ENCODE measurements around the gene CIDEB. TPM values are rescaled to one million over a fixed set of nuclear protein-coding genes. Genes with fewer than 3 reads are reported as not detected.

The CIDEB gene
- total and polyA plus RNA-seq, 2 of the 4 experiments (the other 2 are of a cell fraction), result under 0.01 to 0.19 TPM

DNA sequence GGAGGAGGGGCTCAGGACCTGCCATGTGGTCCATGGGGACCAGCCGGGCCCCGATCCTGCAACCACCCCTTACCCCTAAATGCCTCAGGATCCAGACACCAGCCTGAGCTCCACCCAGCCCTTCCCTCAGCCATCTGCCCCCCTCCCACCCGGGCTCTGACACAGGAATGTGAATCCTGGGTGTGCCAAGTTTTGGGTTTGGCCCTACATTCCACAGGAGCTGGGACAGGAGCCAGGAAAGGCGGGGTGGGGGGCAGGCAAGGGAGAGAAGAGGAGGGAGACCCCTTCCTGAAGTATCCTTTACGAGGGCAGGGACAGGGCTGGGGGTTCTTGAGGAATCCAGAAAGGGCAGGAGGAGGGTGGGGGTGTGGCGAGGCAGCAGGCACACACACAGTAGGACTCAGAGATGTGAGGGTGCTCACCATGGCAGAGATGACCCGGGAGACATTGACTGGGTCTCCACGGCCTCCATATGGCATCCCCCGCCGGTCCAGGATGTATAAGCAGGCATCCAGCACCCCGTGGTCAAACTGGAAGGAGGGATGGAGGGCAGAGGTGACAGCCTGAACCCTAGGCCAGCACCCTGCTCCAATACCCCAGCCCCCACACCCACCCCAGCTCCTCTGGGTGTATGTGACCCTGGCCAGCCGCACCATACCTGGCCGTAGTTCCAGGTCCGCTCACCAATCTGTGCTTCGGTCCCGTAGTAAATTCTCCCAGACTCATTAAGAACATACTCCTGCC, 48.3 kb downstream of the CIDEB start:
- Histone ChIP-seq H2BK5ac (ENCODE audit: low read depth, low read length, poor library complexity, severe bottlenecking) (no peak overlapping the region), H3K4me3 (ENCODE audit: insufficient read depth, low read depth, low read length) (no peak overlapping the region), H3K18ac (ENCODE audit: low read depth, low read length) (no peak overlapping the region), H4K91ac (ENCODE audit: insufficient read depth, low read depth, low read length) (peak overlapping the region; percentile 79), H2AFZ (replicated peaks; ENCODE audit: low read length, poor library complexity) (peak overlapping the region; percentile 82), H3K27me3 (ENCODE audit: control insufficient read depth, insufficient read depth, low read length) (no peaks in the 10 kb centered on the region), H3K56ac (ENCODE audit: extremely low read depth, insufficient read depth, low read length) (no peak overlapping the region), H4K5ac (ENCODE audit: low read depth, low read length) (no peak overlapping the region), H2BK120ac (ENCODE audit: low read depth, low read length) (peak overlapping the region; percentile 79), H3K14ac (replicated peaks; ENCODE audit: low read depth, low read length) (no peak overlapping the region), H3K4me1 (ENCODE audit: control insufficient read depth, insufficient read depth, low read length) (peaks cover 8% of the 10 kb centered on the region), H3K4ac (ENCODE audit: low read depth, low read length) (peak overlapping the region; percentile 60; the same call in 1 of the 2 replicates), H3K9me1 (ENCODE audit: insufficient read depth, low read length) (peaks cover 16% of the 10 kb centered on the region; the same call in 1 of the 2 replicates), H3K9ac (ENCODE audit: low read depth, low read length) (no peak overlapping the region), H3K23ac (ENCODE audit: low read depth, low read length) (no peak overlapping the region; the same call in none of the 2 replicates), H4K20me1 (ENCODE audit: insufficient read depth, low read length) (no peaks in the 10 kb centered on the region), H3K36me3 (ENCODE audit: control insufficient read depth, insufficient read depth, low read length) (peaks cover 2% of the 10 kb centered on the region; the same call in 1 of the 2 replicates), H2BK20ac (ENCODE audit: low read depth, low read length) (peak overlapping the region; percentile 67; the same call in 1 of the 2 replicates), H3K4me2 (ENCODE audit: low read depth, low read length) (no peak overlapping the region), H3K27ac (ENCODE audit: insufficient read depth, low read length) (no peak overlapping the region), H2BK15ac (ENCODE audit: low read depth, low read length) (peak overlapping the region; percentile 68; the same call in 1 of the 3 replicates), H2AK5ac (ENCODE audit: low read depth, low read length) (peak overlapping the region; percentile 84; the same call in 1 of the 2 replicates), H3K9me3 (ENCODE audit: control insufficient read depth, insufficient read depth, low read length) (no peaks in the 10 kb centered on the region), H4K8ac (ENCODE audit: low read depth in 2 of 2, low read length in 2 of 2) (peak overlapping the region; percentile 65 to 67; a peak in 2 of 4 replicates), H2AK9ac (replicated peaks; ENCODE audit: low read depth, low read length, poor library complexity) (peak overlapping the region; percentile 96), H3K79me1 (ENCODE audit: low read depth in 1 of 2, low read length in 2 of 2) (peaks cover 0 to 2% of the 10 kb centered on the region in 2 experiments; a peak in 1 of 4 replicates)
- 100% methylated on average over 5 of the region's 16 CpGs; no CpG with 5 or more reads in 1 of the 2 experiments for WGBS, 2 experiments (ENCODE audit: extremely low coverage in 2 of 2, insufficient read length in 1 of 2)
- dilution Hi-C loops (cut with HindIII; ENCODE audit: low sequenced_read_pairs, unreplicated experiment), result no loop called here
- no peak for DNase-seq
- BruUV-seq (replicated peaks), result no TSS peak
- intact Hi-C loops (cut with micrococcal nuclease), result no loop called here
- ChIA-PET CTCF (no interaction called here), POLR2A (ENCODE audit: unreplicated experiment) (no interaction called here)
- peak; percentile 73 for ATAC-seq (ENCODE audit: low read depth)
- in situ Hi-C loops (cut with MboI; ENCODE audit: low sequenced_read_pairs), result no loop called here
- TF ChIP-seq MAZ (IDR thresholded peaks at IDR 0.05; ENCODE audit: borderline replicate concordance, low read depth, low read length), result peak; percentile 71; the same call in 1 of the 2 replicates
- TF ChIP-seq MXI1 (IDR thresholded peaks at IDR 0.05; ENCODE audit: borderline replicate concordance, low read depth, low read length), result no peak
